ENCODE results near the gene PAQR9. TPM values are rescaled to one million over a fixed set of nuclear protein-coding genes. Genes with fewer than 3 reads are reported as not detected.

The PAQR9 gene
- total RNA-seq = not detected

GRCh38 chr3:142963516-142964448 lies at the start of gene PAQR9:
Gene PAQR9, minus strand, starts transcription at chr3:142963674. Its CDS starts 338 bp downstream, at chr3:142963336.

GRCh38 chr3:143001369-143002082 lies 38.1 kb upstream of the PAQR9 start, which contains the start of gene U2SURP:
Gene U2SURP, plus strand, starts transcription at chr3:143001570. Its CDS starts 59 bp downstream, at chr3:143001629.

Small RNA genes lying within 50 kb of the gene (small RNA-seq; reads per million reads assigned to genes)
- 0 reads per million in 2 donors for gene AC021074.2

Other genes with a start within 250 kb of the PAQR9 start
- 10 to 100 TPM; 10.3 to 11.7 TPM for gene TRPC1, start 239.6 kb downstream of the PAQR9 start, total RNA-seq
- gene PCOLCE2, start 74.6 kb downstream of the PAQR9 start, total RNA-seq = 1 to 10 TPM; 3.8 to 9.0 TPM
- gene U2SURP, start 37.9 kb upstream of the PAQR9 start, total RNA-seq = 10 to 100 TPM; 63.0 to 75.9 TPM
- gene CHST2, start 156.1 kb upstream of the PAQR9 start, total RNA-seq = 10 to 100 TPM in 1 of 2 donors, 1 to 10 TPM in 1; 5.5 to 12.7 TPM

Data from melanocyte of skin (primary cell).